Kidney epithelial cell (primary cell): ENCODE data around the gene TMEM33. TPM values are rescaled to one million over a fixed set of nuclear protein-coding genes. Genes with fewer than 3 reads are reported as not detected.
"Not testable (repeated sequence)": the region's sequence is repeated elsewhere in the genome, so short reads cannot be mapped to it uniquely, and the experiment has no call there.

Experiments used
- DNase-seq: peaks from one replicate; pipeline ENCODE4 v3.0.0-alpha.2; 2010; ENCODE audit warnings: low read depth
- H3K27me3 ChIP-seq: 2 replicates; pipeline ENCODE4 v1.6.0; 2011; ENCODE audit warnings: low read length; ENCODE audit not compliant: control insufficient read depth, insufficient read depth
- H3K36me3 ChIP-seq: 2 replicates; pipeline ENCODE4 v1.5.1; 2011; ENCODE audit warnings: low read length; ENCODE audit not compliant: control insufficient read depth, insufficient read depth
- H3K4me3 ChIP-seq: 2 replicates; pipeline ENCODE4 v1.5.1; 2011; ENCODE audit warnings: low read depth, mild to moderate bottlenecking, control low read depth, low read length
- total RNA-seq: library from RNA; depleted of rRNA; stranded (reverse); fragments of >200 nt; gene quantifications from 2 replicates; pipeline ENCODE4 v1.2.3, GENCODE V29; 2015
- TF ChIP-seq, protein P1 (sequence below): IDR thresholded peaks from 2 replicates; pipeline ENCODE4 v1.5.1; 2011; ENCODE audit warnings: mild to moderate bottlenecking, moderate library complexity, low read length, control low read depth, inconsistent platforms; ENCODE audit not compliant: insufficient read depth, poor library complexity, severe bottlenecking

The TMEM33 gene
- total RNA-seq, 1 donor from 2014 or later, result 94.1 TPM

DNA sequence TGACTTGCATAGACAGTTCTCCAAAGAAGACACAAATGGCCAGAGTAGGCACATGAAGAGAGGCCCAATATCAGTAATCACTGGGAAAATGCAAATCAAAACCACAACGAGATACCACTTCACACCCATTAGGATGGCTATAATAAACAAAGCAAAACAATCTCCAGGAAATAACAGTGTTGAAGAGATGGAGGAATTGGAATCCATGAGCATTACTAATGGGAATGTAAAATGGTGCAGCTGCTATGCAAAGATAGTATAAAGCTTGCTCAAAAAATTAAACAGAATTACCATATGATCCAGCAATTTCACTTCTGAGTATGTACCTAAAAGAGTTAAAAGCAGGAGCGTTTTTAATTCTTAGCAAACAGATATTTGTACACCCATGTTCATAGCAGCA lies 17.0 kb upstream of the TMEM33 start:
- Histone ChIP-seq H3K27me3 (no peaks in the 10 kb centered on the region), H3K36me3 (no peaks in the 10 kb centered on the region), H3K4me3 (no peak overlapping the region)
- TF ChIP-seq, protein P1, sequence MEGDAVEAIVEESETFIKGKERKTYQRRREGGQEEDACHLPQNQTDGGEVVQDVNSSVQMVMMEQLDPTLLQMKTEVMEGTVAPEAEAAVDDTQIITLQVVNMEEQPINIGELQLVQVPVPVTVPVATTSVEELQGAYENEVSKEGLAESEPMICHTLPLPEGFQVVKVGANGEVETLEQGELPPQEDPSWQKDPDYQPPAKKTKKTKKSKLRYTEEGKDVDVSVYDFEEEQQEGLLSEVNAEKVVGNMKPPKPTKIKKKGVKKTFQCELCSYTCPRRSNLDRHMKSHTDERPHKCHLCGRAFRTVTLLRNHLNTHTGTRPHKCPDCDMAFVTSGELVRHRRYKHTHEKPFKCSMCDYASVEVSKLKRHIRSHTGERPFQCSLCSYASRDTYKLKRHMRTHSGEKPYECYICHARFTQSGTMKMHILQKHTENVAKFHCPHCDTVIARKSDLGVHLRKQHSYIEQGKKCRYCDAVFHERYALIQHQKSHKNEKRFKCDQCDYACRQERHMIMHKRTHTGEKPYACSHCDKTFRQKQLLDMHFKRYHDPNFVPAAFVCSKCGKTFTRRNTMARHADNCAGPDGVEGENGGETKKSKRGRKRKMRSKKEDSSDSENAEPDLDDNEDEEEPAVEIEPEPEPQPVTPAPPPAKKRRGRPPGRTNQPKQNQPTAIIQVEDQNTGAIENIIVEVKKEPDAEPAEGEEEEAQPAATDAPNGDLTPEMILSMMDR, result no peak
- DNase-seq, result no peak

DNA sequence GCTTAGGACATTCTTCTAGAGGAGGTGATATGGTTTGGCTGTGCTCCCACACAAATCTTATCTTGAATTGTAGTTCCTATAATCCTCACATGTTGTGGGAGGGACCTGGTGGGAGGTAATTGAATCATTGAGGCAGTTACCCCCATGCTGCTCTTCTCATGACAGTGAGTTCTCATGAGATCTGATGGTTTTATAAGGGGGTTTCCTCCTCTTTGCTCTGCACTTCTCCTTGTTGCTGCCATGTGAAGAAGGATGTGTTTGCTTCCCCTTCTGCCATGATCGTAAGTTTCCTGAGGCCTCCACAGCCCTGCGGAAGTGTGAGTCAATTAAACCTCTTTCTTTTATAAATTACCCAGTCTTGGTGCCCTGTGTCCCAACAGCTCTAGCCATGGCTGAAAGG lies 14.8 kb upstream of the TMEM33 start:
- not testable (repeated sequence) for H3K27me3 ChIP-seq, H3K36me3 ChIP-seq, H3K4me3 ChIP-seq, DNase-seq

DNA sequence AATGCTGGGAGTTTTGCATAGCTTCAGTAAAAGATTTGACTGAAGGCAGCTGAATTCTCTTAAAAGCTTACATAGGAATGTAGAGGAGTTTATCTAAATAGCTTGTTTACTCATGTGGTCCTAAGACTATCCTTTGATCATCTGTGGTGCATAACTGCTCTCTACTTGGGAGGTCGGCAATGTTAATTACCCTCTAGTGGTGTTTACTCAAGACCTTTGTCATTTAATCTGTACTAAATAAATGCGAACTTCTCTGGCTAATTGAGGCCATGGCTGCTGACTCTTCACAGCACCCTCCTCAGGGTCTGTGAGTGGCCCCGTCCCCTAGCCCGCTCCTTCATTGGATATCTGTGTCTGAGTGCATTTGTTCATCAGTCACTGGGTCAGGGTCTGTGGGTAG lies 13.8 kb upstream of the TMEM33 start:
- no peak overlapping the region for H3K4me3 ChIP-seq
- no peaks in the 10 kb centered on the region for H3K36me3 ChIP-seq
- no peaks in the 10 kb centered on the region for H3K27me3 ChIP-seq
- TF ChIP-seq, protein P1, result no peak
- DNase-seq, result no peak

DNA sequence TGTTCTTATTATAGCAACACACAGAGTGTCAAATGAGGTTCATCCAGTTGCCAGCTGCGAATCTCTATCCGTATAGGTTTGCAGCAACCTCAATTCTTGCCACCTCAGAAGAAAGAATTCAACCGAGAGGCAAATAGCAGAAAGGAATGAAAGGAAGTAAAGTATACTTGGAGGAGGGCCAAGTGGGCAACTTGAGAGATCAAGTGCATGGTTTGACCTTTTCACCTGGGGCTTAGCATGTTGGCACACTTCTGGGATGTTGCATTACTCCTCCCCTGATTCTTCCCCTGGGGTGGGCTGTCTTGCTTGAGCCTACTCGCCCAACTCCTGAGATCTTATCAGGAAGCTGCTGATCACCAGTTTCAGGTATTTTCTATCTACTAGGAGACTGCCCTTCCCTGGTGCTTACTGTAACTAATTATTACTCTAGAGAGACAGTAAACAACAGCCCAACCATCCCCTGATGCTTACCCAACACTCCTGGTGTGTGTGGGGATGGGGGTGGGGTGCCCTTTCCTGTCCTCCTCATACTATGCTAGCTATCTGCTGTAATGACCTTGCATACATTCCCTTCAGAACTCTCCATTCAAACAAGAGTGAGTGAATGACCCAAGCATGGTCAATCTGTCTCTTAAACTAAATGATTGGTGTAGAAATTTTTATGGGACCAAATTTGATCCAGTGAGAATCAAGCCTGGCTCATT lies 7.3 kb upstream of the TMEM33 start:
- Histone ChIP-seq H3K36me3 (no peaks in the 10 kb centered on the region), H3K4me3 (no peak overlapping the region), H3K27me3 (no peaks in the 10 kb centered on the region)
- DNase-seq, result no peak
- TF ChIP-seq, protein P1, result no peak

DNA sequence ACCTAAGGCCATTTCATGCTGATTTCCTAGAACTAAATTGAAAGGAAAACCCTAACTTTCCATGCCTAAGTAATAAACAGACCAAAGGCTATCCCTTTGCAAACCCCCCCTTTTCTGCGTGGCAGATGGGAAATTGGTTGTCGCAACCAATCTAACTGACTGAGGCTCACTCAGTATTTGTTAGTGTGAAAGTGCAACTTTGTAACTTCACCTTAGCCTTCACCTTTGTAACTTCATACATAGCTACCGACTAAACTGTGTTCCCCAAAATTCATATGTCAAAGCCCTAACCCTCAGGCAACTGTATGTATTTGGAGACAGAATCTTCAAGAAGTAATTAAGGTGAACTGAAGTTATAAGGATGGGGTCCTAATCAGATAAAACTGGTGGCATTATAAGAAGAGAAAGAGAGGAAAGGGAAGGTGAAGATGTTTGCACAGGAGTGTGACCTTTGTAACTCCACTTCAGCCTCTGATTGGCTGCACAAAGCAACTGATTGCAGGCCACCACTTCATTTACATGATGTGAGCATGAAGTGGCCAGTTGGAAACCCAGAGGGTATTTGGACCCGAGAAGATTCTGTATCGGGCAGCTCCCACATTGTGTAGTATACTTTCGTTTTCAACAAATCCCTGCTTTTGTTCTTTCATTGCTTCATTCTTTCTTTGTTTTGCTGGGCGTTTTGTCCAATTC lies 4.9 kb upstream of the TMEM33 start:
- TF ChIP-seq, protein P1, result no peak
- Histone ChIP-seq H3K27me3 (no peaks in the 10 kb centered on the region), H3K4me3 (no peak overlapping the region), H3K36me3 (no peaks in the 10 kb centered on the region)
- DNase-seq, result no peak

DNA sequence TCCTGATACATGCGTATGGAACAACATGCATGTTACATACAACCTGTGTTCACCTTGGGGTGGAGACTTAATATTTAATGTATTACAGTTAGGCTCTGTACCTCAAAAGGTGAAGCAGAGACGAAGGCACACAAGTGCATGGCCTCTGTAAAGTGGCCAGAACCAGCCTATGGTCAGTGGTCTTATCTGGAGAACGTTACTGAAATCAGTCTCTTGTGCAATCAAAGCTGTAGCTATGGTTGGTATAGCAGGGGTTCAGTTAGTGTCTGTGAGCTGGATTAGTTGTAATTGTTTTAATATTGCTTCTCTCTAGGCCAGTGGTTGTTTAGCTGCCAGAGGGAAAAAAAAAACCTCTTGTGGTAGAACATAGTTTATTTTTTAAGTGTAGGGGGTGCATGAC lies 2.2 kb upstream of the TMEM33 start:
- no peak for DNase-seq
- no peaks in the 10 kb centered on the region for H3K27me3 ChIP-seq
- TF ChIP-seq, protein P1, result no peak

More for the DNA sequence above, 2.2 kb upstream of the TMEM33 start:
- H3K36me3 ChIP-seq, result no peaks in the 10 kb centered on the region
- H3K4me3 ChIP-seq, result no peak overlapping the region
